Erythroblast (primary cell): ENCODE data around the gene CHST15.

Experiments
- GATA1 ChIP-seq: IDR thresholded peaks from 2 replicates; pipeline ENCODE4 v1.6.1; 2011; ENCODE audit warnings: low read depth, mild to moderate bottlenecking, control low read depth, low read length, moderate library complexity
- POLR2A ChIP-seq: IDR thresholded peaks from 2 replicates; pipeline ENCODE4 v1.6.1; 2011; ENCODE audit warnings: mild to moderate bottlenecking, low read length

DNA sequence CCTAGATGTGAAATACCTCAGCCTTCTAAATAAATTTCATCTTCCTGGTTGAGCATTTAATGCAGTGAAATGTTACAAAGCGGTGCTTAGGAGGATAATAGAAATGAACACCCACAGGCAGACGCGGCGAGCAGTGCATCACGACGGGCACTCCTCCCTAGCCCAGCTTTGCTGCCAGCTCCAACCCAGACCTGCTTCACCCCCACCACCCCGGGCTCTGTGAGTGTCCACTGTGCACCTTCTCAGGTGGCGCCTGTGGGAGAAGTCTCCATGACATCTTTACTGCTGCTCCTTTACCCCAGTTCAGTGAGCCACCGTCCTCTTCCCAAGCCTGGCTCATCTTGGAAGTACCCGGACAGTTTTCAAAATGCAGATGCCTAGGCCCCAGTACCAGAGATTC lies 5.2 kb upstream of the CHST15 start:
- no peak for TF ChIP-seq POLR2A
- no peak for TF ChIP-seq GATA1
